DOHH2 (cell line): ENCODE data around the gene INTS14.

ENCODE experiments used
- H3F3A ChIP-seq: fragments of 200-600 bp; sonication (generic), shearing (Covaris generic); 2 replicates; pipeline ENCODE4 v1.6.0; 2016; ENCODE audit warnings: antibody characterized with exemption, mild to moderate bottlenecking; ENCODE audit not compliant: control insufficient read depth, insufficient read depth
- H3K27ac ChIP-seq: fragments of 200-600 bp; sonication (generic); 2 replicates; pipeline ENCODE4 v1.5.1; 2014; ENCODE audit warnings: low read depth, mild to moderate bottlenecking, low read length, moderate library complexity
- H3K27me3 ChIP-seq: fragments of 200-600 bp; sonication (generic); 2 replicates; pipeline ENCODE4 v1.6.1; 2014; ENCODE audit warnings: mild to moderate bottlenecking, low read length, mixed read lengths; ENCODE audit not compliant: control insufficient read depth
- H3K36me3 ChIP-seq: fragments of 200-600 bp; sonication (generic); 2 replicates; pipeline ENCODE4 v1.6.1; 2014; ENCODE audit warnings: mild to moderate bottlenecking, low read length, moderate library complexity, mixed read lengths; ENCODE audit not compliant: control insufficient read depth
- H3K4me1 ChIP-seq: fragments of 200-600 bp; sonication (generic); 2 replicates; pipeline ENCODE4 v1.6.1; 2014; ENCODE audit warnings: mild to moderate bottlenecking, low read length, mixed read lengths; ENCODE audit not compliant: control insufficient read depth
- H3K4me2 ChIP-seq: fragments of 200-600 bp; sonication (generic); 2 replicates; pipeline ENCODE4 v1.6.0; 2014; ENCODE audit warnings: mild to moderate bottlenecking, low read length, moderate library complexity
- H3K4me3 ChIP-seq: fragments of 200-600 bp; sonication (generic); 2 replicates; pipeline ENCODE4 v1.5.1; 2014; ENCODE audit warnings: mild to moderate bottlenecking, low read length, mixed read lengths
- H3K79me2 ChIP-seq: fragments of 200-600 bp; sonication (generic); 2 replicates; pipeline ENCODE4 v1.6.1; 2014; ENCODE audit warnings: mild to moderate bottlenecking, low read length, mixed read lengths; ENCODE audit not compliant: control insufficient read depth
- H3K9me2 ChIP-seq: fragments of 200-600 bp; sonication (generic); replicated peaks from 2 replicates; pipeline ENCODE4 v1.6.1; 2014; ENCODE audit warnings: mild to moderate bottlenecking, low read length, mixed read lengths; ENCODE audit not compliant: control insufficient read depth
- H3K9me3 ChIP-seq: fragments of 200-600 bp; sonication (generic); 2 replicates; pipeline ENCODE4 v1.6.1; 2014; ENCODE audit warnings: antibody characterized with exemption, low read length, mixed read lengths; ENCODE audit not compliant: control insufficient read depth, insufficient read depth
- H4K20me1 ChIP-seq: fragments of 200-600 bp; sonication (generic); 2 replicates; pipeline ENCODE4 v1.6.0; 2014; ENCODE audit warnings: low read depth, mild to moderate bottlenecking, antibody characterized with exemption, low read length, moderate library complexity; ENCODE audit not compliant: control insufficient read depth, insufficient read depth
- EZH2phosphoT487 ChIP-seq: fragments of 200-600 bp; sonication (generic); IDR thresholded peaks from 2 replicates; pipeline ENCODE4 v1.6.1; 2017; ENCODE audit warnings: borderline replicate concordance, mild to moderate bottlenecking, antibody characterized with exemption, low read length, moderate library complexity, mixed read lengths
- TF ChIP-seq, protein P1 (sequence below): fragments of 200-600 bp; sonication (generic); IDR thresholded peaks from one replicate; pipeline ENCODE4 v1.5.1; 2014; ENCODE audit warnings: antibody characterized with exemption, mild to moderate bottlenecking, low read depth, low read length; ENCODE audit not compliant: poor library complexity, severe bottlenecking

Gene INTS14

DNA sequence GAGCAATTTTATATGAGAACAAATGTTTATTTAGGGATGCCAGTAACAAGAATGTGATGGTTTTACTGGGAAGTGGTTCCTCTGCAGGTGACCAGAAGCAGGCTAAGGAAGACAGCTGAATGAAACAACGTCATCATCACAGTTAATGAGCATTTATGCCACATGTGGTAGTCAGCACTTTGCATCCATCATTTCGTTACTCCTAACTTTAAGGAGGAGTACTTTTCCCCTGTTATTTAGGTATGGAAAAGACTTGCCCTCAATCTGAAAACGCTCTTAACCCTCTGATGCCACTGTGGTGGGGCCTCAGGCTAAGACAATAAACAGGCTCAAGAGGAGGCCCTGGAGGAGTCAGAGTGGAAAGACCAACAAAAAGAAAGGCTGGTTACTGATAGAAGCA is 31.2 kb downstream of the INTS14 start:
- Histone ChIP-seq H3K9me2 (no peaks in the 10 kb centered on the region), H3K79me2 (no peaks in the 10 kb centered on the region), H3K27me3 (no peaks in the 10 kb centered on the region), H3K4me2 (no peak overlapping the region), H3F3A (peaks cover 15% of the 10 kb centered on the region; the same call in 1 of the 2 replicates), H3K36me3 (peaks cover 83% of the 10 kb centered on the region), H4K20me1 (no peaks in the 10 kb centered on the region), H3K9me3 (no peaks in the 10 kb centered on the region), H3K27ac (no peak overlapping the region), H3K4me3 (no peak overlapping the region), H3K4me1 (peaks cover 33% of the 10 kb centered on the region)
- TF ChIP-seq, protein P1, sequence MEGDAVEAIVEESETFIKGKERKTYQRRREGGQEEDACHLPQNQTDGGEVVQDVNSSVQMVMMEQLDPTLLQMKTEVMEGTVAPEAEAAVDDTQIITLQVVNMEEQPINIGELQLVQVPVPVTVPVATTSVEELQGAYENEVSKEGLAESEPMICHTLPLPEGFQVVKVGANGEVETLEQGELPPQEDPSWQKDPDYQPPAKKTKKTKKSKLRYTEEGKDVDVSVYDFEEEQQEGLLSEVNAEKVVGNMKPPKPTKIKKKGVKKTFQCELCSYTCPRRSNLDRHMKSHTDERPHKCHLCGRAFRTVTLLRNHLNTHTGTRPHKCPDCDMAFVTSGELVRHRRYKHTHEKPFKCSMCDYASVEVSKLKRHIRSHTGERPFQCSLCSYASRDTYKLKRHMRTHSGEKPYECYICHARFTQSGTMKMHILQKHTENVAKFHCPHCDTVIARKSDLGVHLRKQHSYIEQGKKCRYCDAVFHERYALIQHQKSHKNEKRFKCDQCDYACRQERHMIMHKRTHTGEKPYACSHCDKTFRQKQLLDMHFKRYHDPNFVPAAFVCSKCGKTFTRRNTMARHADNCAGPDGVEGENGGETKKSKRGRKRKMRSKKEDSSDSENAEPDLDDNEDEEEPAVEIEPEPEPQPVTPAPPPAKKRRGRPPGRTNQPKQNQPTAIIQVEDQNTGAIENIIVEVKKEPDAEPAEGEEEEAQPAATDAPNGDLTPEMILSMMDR, result no peak
- no peak for TF ChIP-seq EZH2phosphoT487

DNA sequence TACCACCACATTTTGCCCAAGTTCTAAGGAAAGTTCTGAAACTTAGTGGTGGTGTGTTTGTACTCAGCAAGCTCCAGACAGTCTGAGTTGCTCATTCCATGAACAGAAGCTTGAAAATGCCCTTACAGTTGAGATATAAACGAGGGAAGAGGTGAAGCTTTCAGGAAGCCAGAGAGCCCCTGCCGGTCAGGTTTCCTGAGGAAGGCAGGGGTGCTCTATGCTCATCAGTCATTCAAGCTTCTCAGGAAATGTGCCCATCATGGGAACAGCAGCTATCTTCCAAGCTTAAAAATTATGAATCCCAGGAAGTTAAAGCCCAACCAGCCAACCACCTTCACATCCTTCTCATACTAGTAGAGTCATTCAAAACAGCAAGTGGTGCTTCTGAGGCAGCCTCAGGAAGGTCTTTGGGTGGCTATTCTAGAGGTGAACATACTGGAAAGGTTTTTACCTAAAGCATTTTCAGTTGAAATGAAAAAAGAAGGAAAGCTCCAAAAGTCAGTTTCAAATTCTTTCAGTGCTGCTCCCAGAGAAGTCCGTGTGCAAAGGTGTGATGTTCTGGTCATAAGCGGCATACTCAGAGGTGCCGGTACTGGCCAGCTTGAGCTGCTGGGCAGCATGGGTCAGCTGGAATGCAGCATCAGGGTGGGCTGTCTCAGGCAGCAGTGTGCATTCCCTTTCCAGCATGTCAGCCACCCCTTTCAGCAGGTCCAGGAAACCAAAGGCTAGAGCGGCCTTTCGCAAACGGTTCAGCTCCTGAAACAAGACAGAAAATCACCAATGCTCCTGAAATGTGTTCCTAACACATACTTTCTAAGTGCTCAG is 31.8 kb downstream of the INTS14 start:
- TF ChIP-seq, protein P1, result no peak
- Histone ChIP-seq H3K27me3 (no peaks in the 10 kb centered on the region), H3K27ac (no peak overlapping the region), H3F3A (peaks cover 16% of the 10 kb centered on the region; the same call in 1 of the 2 replicates), H3K9me3 (no peaks in the 10 kb centered on the region), H3K4me1 (peaks cover 27% of the 10 kb centered on the region), H3K4me3 (no peak overlapping the region), H4K20me1 (no peaks in the 10 kb centered on the region), H3K36me3 (peaks cover 83% of the 10 kb centered on the region), H3K9me2 (no peaks in the 10 kb centered on the region), H3K4me2 (no peak overlapping the region), H3K79me2 (no peaks in the 10 kb centered on the region)

DNA sequence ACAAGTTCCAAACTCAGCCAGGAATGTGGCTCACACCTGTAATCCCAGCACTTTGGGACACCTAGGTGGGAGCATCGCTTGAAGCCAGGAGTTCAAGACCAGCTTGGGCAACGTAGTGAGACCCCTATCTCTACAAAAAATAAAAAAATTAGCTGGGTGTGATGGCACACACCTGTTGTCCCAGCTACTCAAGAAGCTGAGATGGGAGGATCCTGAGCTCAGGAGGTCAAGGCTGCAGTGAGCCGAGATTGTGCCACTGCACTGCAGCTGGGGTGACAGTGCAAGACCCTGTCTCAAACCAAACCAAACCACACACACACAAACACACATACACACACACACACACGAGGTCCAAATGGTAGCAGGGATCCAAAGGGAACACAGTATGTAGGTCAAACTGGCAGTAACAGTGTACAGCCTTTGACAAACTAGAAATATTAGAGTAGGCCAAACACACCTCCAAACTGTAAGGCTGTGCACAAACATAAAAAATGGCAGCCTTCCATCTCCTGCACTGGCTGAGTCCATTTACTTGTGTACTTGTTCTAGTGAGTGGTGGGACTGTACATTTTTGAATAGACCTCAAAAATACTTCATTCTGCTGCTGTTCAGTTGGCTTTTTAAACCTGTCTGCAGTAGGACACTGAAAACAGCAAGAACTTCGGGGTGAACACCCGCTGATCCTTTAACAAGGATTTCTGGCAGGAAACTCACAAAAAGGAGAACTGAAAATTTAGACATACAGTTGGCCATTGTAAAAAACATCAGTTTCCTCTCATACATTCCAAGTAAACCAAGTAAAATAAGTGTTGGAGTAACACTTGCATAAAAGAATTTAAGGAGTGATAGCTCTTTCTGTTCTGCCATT is 33.6 kb downstream of the INTS14 start:
- no peak overlapping the region for H3K4me2 ChIP-seq
- TF ChIP-seq EZH2phosphoT487, result no peak
- TF ChIP-seq, protein P1, result no peak
- peaks cover 16% of the 10 kb centered on the region for H3K4me1 ChIP-seq
- H3K79me2 ChIP-seq, result no peaks in the 10 kb centered on the region
- no peak overlapping the region for H3K4me3 ChIP-seq
- no peaks in the 10 kb centered on the region for H4K20me1 ChIP-seq
- peaks cover 11% of the 10 kb centered on the region; the same call in 1 of the 2 replicates for H3F3A ChIP-seq
- H3K27ac ChIP-seq, result 0 out of 2 replicates have a peak overlapping the region, but pooled peaks have one; percentile 6
- no peaks in the 10 kb centered on the region for H3K9me3 ChIP-seq
- peaks cover 70% of the 10 kb centered on the region for H3K36me3 ChIP-seq
- H3K27me3 ChIP-seq, result no peaks in the 10 kb centered on the region
- no peaks in the 10 kb centered on the region for H3K9me2 ChIP-seq
